HG03565 (cell line): Measurements from ENCODE around the gene C1orf115.
"Not testable (repeated sequence)": the region's sequence is repeated elsewhere in the genome, so short reads cannot be mapped to it uniquely, and the experiment has no call there.

Experiments used
- ATAC-seq: cut with Tn5 transposase; IDR thresholded peaks from one replicate; pipeline ENCODE4 v1.9.1; 2021; ENCODE audit warnings: mild to moderate bottlenecking, moderate library complexity; ENCODE audit not compliant: unreplicated experiment

Gene C1orf115

DNA sequence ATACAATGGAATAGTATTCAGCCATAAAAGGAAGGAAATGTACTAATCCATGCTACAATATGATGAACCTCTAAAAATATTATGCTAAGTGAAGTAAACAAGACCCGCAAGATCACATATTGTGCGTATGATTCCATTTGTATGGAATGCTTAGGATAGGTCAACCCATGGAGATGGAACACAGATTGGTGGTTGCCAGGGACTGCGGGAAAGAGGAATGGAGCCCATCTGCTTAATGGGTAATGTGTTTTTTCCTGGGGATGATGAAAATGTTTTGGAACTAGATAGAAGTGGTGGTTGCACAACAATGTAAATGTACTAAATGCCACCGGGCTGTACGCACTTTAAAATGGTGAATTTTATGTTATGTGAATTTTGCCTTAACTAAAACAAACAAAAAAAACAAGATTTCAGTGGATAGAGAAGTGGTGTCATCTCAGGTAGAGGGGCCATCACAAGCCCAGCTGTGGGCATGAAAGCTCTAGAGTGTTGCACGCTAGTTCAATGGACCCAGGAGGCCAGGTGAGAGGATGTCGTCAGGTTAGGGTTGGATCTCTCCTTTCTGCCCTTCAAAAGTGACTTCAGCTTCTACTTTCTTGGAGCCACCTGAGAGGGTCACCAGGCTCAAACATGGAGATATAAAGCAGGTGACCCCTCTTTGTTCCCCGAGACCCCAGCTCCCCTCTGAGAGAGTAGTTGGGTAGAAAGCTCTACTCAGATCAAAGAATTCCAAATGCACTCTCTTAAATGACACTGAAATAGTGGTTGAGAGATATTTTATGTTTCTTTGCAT, 2.5 kb downstream of the C1orf115 start:
- no peak for ATAC-seq

DNA sequence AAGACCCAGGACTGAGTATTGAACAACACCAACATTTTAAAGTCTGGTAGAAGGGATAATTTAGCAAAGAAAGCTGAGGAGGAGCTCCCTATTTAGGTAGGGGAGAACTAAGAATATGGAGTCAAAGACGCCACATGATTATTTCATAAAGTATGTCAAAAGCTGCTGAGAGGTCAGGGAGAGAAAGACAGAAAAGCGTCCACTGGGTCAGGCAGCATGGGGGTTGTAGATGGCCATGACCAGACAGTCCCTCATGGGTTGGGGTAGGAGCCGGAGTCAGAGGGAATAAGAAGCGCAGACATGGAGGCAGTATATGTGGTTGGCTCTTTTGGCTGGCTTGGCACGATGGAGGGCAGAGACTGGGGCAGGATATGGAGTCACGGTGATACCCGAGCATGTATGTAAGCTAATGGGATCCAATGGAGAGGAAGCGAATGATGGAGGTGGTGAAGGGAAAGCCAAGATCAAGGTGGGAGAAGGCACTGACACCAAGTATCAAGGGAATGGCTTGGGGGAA, 4.8 kb downstream of the C1orf115 start:
- ATAC-seq: no peak

DNA sequence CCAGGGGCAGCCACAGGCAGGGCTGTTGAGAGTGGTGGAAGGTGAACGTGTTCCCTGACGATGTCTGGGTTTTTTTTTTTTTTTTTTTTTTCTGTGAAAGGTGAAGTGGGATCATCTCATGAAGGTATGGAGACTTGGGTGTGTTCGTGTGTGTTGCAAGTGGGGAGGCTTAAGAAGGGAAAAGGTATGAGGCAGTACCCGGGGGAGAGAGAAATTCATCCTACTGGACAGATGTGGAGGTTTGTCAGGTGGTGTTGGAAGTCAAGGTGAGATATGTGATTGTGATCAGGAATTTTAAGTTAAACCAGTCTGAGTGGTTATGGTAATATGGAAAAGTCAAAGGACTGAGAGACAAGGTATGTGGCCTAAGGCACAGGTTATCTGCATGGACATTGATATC, 5.3 kb downstream of the C1orf115 start:
- ATAC-seq: no peak

DNA sequence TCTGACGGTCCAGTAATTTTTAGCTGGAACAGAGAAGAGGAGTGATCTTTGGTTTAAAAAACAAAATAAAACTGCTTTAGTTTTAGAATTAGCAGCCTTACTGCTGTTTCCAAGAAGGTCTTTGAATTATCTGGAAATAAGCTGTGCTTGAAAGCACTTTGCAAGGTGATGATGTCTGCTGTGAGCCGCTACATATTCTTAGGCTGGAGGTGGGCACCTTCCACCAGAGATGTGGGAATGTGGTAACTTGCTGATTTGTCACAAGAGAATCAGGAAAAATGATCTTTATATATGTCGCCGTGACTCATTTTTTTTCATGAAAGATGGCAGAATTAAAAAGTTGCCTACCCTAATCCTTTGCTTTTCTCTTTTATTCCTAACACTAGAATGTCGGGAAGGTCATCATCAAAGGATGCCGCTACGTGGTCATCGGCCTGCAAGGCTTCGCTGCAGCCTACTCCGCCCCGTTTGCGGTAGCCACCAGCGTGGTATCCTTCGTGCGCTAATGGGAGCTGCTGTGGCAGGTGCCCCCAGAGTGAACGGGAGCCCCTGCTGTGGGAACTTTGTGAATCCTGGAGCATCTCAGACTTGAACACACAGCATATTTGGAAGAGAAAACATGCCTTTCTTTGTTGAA, 6.2 kb downstream of the C1orf115 start:
- no peak for ATAC-seq

DNA sequence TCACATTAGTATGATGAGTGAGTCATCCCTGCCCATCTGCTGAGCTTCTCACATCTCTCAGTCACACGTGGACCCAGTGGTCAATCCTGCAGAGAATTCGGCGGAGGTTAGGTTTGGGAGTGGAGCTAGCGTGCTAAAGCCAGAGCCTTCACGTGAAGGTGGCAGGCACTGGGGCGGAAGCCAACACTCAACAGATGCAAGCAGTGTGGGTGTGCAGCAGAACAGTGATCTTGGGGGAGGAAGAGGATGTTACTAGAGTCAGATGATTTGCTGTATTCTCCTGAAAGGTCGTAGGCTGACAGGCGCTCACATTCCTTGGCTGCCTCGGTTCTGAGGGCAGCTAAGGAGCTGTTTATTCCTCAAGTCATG, 6.7 kb downstream of the C1orf115 start:
- no peak for ATAC-seq

DNA sequence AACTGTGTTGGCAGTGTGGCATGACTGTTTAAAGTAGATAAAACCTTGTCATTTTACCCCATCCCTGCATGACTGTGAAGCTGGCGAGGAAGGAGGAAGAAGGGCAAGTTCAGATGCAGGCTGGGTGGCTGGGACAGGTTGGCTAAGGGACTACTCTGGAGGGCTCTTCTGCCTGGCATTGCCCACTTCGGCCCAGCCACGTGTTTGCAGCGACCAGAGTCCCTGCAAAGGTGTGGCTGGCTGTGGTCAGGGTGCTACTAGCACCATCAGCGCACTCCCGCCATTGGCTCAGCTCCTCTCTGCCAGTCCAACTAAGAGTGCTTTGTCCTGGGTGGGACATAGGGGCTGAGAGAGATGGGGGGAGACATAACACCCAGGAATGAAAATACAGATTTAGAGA, 7.2 kb downstream of the C1orf115 start:
- ATAC-seq: no peak

DNA sequence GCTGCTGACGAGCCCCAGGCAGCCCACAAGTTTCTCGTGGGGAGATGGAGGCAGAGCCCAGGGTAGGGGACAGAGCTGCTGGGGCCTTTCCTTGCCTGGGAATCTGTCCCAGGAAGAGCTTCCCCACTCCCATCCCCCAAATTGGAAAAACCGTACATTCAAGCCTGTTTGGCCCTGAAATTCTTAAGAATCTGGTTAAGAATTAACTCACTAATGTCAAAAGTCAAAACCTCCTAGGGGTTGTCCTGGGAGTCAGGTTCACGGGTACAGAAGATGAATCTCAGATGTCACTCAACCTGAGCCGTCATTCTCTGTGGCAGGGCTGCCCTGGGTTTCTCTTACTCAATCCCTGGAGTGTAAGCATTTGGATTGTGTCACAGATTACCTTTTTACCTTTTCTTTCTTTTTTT, 8.4 kb downstream of the C1orf115 start:
- no peak for ATAC-seq

DNA sequence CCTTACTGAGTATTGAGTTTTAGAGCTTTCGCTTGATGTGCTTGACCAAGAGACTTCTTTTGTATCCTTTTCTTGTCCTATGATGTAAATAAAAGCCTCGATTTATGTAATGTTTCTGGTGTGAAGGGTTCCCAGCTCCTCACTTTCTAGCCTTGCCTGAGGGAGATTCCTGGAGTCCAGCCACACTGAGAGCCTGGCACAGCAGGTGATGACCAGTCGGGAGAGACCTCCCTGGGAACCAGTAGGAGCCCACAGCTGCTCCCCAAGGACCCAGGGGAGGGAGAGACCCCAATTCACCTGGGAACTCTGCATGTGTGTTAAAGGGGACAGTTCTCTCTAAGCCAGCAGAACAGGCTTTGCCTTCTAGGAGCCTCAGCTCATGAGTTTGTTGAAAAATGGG, 8.9 kb downstream of the C1orf115 start:
- no peak for ATAC-seq

DNA sequence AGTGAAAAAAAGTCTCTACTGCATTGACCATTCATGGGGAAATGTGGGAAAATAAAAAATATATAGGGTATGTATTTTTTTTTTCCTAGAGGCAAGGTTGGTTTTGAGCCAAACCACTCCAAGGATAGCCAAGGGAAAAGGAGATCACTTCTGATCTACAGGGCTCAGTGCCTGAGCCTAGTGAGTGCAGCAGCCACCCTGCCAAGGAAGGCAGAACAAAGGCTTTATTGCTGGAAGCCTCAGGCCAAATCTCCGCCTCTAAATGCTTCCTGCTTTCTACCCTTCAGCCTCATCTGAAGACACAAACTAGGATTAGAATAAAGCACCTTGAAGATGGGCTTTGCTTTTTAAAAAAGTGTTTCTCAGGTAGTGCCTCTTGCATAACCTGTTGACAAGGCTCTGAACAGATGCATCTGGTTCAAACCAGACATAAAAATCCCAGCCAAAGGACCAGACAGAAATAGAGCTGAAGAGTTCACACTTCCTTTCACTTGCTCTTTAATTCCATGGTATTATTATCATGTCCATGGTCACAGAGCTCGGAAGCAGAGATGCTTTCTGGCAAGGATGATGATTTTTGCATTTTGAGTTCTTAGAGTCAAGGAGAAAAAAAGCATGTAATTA, 10.5 kb downstream of the C1orf115 start:
- ATAC-seq: no peak

DNA sequence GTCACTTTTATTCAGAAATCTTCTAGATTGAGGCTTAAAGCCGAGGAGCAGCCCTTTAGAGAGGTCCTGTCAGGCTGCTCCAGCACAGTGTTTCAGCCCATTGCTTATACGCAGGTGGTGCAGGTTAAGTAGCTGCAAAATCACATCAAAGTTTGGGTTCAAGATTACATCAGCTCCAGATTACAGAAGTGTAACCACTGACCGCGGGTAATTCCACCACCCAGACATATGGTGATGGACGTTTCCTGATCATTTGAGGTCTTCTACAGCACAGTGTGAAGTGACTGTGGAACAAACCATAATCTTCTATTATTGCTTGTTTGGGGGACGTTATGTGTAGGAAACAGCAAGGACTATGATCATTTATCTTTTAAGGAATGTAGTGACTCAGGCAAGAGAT, 11.8 kb downstream of the C1orf115 start:
- peak; percentile 48 for ATAC-seq

DNA sequence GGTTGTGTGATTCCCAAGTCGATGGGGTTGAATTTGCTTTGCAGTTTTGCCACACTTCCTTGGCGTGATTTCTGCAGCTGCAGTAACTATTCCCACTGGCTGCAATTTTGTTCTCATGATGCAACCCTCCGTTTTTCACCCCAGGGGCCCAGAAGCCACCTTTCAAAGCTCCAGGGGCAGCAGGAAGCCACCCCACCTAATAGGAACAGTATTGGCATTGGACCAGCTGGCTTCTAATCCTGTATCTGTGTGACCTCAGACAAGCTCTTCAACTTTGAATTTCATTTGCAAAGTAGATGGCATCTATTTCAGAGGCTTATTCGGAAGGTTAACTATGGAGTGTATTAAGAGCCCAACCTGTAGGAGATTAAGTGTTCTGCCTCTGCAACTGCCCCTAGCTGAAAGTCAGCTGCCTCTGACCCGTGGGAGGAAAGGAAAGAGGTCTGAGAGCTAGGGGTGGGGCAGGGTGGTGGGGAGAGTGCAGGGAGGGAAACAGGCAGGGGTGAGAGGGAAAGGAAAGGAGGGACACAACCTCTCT, 12.6 kb downstream of the C1orf115 start:
- ATAC-seq: no peak

DNA sequence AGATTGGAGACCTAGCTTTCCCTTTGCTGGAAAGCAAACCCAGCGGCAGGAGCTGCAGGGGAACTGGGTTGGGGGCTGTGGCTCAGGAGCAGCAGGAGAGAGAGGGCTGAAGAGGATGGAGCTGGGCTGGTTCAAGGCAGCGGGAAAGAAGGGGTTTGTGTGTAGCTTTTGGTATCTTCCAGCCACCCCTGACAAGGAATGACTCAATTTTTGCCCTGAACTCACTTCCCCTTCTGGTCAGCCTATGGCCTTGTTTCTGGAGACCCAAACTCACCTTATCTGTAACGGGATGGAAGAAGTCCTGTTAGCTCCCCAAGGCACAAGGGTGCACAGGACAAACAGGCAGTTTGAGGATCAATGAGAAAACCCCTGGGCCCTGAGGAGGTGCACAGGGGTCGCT, 13.1 kb downstream of the C1orf115 start:
- ATAC-seq: no peak

DNA sequence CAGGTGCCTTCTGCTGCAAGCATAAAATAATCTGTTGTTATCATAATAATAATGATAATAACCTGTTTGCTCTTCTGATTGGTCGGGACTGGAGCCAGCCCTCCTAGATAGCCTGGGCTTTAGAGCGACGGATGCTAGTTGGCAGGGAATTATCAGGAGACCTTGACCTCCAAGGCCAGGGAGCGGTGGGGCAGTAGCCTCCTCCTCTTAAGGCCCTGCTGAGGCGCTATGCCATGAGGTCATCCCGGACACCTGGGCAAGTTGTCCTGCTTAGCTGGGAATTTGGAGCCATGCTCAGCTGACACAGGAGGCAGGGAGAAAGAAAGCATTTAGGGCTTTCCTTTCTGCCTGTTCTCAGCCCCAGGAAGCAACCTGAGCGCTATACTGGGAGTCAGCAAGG, 15.6 kb downstream of the C1orf115 start:
- no peak for ATAC-seq

DNA sequence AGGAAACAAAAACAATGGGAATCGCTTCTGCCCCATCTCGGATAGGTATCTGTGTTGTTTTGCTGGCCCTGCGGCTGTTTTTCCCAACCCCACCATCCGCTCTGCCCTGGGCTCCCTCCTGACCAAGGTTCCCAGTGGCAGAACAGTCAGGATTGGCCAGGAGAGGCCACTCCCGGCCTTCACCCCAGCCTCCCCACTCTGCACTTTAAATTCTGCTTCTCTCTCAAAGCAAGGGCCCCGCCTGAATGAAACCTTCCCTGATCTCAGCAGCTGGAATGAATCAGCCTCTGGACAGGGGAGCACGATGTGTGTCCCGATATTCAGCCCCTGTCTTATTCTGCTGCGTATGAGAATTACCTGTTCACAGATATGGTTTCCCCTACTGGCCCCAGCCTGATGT, 16.3 kb downstream of the C1orf115 start:
- no peak for ATAC-seq

DNA sequence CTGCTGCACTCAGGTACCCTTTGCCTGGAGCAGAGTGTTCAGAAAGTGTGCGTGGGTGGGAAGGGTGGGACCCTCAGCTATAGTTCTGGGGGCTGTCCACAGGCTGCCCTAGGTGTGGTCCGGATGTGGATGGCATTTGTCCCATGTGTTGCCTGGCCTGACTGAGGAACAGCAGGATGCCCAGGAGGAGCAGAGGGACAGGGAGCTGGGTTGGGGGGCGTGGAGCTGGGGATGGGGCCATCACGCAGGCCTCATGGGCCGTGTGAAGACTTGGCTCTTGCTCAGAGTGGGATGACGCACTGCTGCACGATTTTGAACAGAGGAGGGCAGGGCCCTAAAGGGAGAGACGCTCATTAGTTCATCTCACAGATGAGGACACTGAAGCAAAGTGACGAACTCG, 17.0 kb downstream of the C1orf115 start:
- ATAC-seq: no peak

DNA sequence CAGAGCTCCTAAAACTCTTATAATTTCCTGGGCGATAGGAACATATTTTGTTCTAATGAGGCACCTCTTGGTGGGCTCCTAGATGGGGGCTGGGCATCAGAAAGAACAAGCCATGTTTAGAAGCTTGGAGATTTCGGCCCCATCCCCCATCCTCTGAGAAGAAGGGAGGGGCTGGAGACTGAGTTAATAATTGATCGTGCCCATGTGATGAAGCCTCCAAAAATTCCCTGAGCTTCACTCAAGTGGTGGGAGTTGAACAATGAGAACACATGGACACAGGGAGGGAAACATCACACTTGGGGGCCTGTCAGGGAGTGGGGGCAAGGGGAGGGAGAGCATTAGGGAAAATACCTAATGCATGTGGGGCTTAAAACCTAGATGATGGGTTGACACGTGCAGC, 18.1 kb downstream of the C1orf115 start:
- no peak for ATAC-seq

DNA sequence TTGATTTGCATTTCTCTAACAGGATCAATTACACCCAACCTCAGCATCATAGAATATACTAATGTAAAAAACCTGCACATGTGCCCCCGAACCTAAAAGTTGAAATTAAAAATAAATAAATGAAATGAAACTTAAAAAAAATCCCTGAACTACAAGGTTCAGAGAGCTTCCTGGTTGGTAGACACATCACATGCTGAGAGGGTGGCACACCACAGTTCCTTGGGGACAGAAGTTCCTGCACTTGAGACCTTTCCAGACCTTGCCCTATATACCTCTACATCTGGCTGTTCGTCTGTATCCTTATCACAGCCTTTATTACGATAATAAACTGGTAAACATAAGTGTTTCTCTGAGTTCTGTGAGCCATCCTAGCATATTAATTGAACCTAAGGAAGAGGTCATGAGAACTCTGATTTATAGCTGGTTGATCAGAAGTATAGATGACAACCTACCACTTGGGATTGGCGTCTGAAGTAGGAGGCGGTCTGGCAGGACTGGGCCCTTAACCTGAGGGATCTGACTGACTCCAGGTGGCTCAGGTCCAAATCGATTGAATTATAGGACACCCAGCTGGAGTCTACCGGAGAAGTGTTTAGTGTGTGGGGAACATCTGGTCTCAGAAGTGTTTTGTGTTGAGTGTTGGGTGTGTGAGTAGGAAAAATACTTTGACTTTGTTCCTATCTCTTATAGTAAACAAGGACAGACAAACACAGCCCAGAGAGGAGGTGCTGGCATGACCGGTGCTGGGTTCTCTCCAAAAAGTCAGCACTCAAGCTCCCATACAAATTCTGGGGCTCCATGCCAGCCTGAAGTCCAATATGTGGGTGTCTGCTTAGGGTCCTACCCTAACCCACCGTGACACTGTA, 19.0 kb downstream of the C1orf115 start:
- no peak for ATAC-seq

DNA sequence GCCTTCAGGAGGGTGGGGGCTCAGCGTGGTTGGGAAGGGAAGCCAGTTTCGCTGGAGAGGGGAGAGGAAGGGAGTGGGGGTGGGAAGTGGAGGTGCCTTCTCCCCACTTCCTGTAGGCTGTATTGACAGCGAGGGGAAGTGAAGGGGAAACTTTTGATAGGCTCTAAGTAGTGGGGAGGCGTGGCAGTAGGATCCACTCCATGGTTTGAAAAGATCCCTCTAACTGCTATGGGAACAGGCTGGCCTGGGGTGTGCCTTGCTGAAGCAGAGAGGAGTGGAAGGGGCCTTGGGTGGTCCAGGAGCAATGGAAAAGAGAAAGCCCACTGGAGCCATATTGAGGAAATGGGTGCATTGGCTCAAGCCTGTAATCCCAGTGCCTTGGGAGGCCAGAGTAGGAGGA, 20.2 kb downstream of the C1orf115 start:
- no peak for ATAC-seq

DNA sequence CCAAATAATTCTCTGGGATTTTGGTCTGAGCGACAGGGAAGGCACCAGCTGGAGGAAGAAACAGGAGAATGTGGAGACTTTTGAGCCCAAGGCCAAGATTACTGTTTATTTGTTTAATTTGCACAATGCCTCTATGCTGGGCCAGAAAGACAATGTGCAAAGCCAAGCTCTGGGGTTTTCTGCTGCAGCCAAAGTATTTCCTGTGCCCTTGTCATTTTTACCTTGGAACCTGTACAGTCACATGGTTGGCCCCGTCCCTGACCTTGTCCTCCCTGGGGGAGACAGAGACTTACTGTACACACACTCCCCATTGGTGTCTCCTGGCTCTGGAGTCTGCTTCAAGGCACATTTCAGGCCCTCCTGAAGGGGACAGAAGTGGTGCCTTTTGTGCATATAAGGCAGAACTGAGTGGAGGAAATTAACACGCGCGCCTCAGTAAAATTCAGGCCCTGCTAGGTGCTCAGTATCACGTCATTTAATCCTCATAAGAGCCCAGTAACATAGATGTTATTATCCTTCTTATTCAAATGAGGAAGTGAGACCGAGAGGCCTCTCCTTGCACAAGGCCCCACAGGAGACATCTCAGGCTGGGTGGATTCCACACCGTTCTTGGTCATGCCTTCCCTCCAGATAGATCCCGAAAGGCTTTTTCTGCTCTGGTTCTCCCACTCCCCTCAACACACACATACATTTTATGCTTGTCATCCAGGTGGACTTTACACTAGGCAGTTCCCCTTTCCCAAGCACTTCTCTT, 21.1 kb downstream of the C1orf115 start:
- ATAC-seq: peak; percentile 88

DNA sequence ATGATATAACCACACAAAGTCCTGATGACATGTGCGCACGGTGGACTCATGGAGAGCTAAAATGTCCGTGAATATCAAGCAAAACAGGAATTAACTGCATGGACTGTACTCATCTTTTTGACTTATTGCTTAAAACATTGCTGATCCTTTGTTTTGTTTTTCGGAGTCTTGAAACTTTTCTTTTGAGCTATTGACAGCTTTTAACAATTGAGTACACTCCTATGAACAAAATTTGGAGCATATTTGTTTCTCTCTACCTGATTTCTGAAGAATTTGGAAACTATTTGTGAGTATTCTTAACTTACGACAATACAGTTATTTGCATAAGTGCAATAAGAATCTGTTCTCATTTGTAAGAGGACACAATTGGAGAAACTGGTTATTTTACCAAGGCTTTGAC, 25.8 kb downstream of the C1orf115 start:
- not testable (repeated sequence) for ATAC-seq
